HG03521 (cell line): ENCODE results near the gene PVRIG.
"Not testable (repeated sequence)": the region's sequence is repeated elsewhere in the genome, so short reads cannot be mapped to it uniquely, and the experiment has no call there.

Experiments used
- ATAC-seq: cut with Tn5 transposase; IDR thresholded peaks from one replicate; pipeline ENCODE4 v1.9.1; 2021; ENCODE audit warnings: mild to moderate bottlenecking, moderate library complexity; ENCODE audit not compliant: unreplicated experiment

The PVRIG gene

DNA sequence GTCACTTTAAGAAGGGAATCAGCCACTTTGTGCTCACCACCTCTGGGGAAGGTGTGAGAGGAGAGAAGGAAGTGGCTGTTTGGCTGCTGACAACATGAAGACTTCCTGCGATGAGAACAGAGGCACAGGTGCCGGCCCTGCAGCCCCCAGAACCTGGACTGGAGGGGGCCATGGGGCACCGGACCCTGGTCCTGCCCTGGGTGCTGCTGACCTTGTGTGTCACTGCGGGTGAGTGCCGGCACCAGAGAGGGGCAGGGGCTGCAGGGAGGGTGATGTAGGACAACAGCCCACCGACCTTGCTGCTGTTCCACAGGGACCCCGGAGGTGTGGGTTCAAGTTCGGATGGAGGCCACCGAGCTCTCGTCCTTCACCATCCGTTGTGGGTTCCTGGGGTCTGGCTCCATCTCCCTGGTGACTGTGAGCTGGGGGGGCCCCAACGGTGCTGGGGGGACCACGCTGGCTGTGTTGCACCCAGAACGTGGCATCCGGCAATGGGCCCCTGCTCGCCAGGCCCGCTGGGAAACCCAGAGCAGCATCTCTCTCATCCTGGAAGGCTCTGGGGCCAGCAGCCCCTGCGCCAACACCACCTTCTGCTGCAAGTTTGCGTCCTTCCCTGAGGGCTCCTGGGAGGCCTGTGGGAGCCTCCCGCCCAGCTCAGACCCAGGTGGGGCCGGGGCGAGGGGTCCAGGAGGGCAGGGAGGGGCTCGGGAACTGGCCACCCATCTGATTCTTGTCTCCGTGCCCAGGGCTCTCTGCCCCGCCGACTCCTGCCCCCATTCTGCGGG is at the start of gene PVRIG:
PVRIG (plus strand) TSS at position 149 of the 785 bp plus-strand sequence; CDS start at position 171, 22 bp downstream.
- not testable (repeated sequence) for ATAC-seq

GRCh38 chr7:100170101-100170897 is 49.5 kb upstream of the PVRIG start:
- no peak for ATAC-seq

GRCh38 chr7:100171087-100171681 is 48.6 kb upstream of the PVRIG start:
- ATAC-seq: no peak

DNA sequence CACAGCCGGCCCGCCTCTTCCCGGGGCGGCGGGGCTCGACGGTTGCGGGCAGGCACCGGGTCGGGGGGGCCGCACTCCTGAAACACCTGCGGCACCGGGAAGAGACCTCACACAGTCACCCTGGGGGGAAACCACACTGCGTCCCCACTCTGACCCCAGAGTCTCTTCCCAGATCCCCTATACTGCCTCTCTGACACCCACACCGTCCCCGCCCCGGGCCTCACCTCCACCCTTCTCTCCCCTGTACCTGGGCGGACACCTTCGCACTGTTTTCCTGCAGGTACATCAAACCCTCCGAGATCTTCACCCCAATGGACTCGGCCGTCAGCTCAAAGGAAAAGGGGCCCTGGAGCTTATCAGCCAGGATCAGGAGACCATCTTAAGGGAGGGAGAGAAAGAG is 47.9 kb upstream of the PVRIG start:
- no peak for ATAC-seq

DNA sequence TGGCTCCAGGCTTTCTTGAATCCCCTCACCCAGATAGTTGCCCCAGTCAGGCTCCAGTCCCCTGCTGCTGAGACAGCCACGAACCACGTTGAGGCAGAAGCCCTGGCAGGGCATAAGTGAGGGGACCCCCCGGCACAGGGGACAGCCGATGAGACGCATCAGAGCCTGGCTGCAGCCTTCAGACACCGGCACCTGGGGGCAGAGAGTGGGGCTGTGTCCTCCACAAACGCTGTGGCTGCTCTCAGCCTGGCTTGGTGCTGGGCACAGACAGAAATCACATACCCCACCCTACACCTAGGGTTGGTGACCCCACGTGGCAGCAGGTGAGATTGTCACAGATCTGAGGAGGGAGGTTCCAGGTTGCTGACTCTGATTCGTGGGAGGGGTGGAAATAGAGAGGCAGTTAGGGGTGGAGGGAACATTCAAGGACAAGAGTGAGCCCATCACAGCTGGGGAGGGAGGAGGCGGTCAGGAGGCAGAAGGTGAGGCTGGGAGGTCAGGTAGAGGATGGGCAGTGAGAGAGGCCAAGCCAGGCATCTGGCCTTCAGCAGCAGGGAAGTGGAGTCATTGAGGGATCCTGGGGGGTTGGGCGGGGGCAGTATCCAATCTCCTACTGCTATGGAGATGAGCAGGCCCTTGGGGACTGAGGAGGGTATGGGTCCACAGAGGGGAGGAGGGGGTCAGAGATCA is 45.8 kb upstream of the PVRIG start:
- ATAC-seq: no peak

- no peak for ATAC-seq
Observed at GRCh38 chr7:100174582-100174981, 45.2 kb upstream of the PVRIG start.

- no peak for ATAC-seq
Observed at GRCh38 chr7:100175296-100175935, 44.3 kb upstream of the PVRIG start.

- ATAC-seq: no peak
Observed at GRCh38 chr7:100176096-100177044, 43.4 kb upstream of the PVRIG start.

GRCh38 chr7:100177045-100178001 is 42.4 kb upstream of the PVRIG start, which contains the start of the genes GPC2 and STAG3:
GPC2 (minus strand) TSS chr7:100177381; CDS start chr7:100177199, 182 bp downstream.
STAG3 (plus strand) TSS chr7:100177918; CDS start chr7:100180557, 2,639 bp downstream.
- ATAC-seq: peak; percentile 81

- ATAC-seq: not testable (repeated sequence)
Observed at GRCh38 chr7:100180084-100180483, 39.7 kb upstream of the PVRIG start.

- not testable (repeated sequence) for ATAC-seq
Observed at GRCh38 chr7:100182616-100183015, 37.1 kb upstream of the PVRIG start.

GRCh38 chr7:100183090-100183489 is 36.7 kb upstream of the PVRIG start:
- ATAC-seq: not testable (repeated sequence)

DNA sequence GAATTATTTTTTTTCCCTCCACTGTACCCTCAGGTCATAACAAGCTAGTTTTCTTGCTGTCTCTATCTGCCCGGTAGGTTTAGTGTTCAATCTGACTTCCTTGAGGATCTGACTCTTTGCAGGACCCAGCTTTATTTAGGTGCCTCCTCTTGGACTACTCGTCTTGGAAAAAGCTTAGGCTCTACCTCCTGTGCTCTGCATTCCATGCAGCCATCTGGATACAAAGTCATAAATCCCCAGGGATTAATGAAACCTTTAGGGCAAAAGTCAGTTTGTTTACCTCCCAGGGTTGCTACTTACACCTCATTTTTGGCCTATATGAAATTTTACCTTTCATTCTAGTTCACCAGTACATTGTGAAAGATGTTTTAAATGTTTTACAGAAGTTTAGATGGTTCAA is 34.0 kb upstream of the PVRIG start:
- ATAC-seq: no peak

GRCh38 chr7:100189061-100189460 is 30.7 kb upstream of the PVRIG start:
- no peak for ATAC-seq

GRCh38 chr7:100190048-100190711 is 29.6 kb upstream of the PVRIG start:
- ATAC-seq: no peak

DNA sequence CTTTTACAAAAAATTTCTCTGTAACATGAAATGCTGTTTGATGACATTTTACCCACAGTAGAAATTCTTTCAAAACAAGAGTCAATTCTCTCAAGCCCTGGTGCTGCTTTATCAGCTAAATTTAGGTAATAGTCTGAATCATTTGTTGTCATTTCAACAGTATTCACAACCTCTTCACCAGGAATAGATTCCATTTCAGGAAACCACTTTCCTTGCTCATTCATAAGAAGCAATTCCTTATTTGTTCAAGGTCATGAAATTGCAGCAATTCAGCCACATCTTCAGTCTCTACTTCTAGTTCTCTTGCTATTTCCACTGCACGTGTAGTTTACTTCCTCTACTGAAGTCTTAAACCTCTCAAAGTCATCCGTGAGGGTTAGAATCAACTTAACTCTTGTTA is 28.0 kb upstream of the PVRIG start:
- no peak for ATAC-seq

GRCh38 chr7:100192281-100192862 is 27.4 kb upstream of the PVRIG start:
- ATAC-seq: not testable (repeated sequence)
